GM23338 (cell line): ENCODE data around the gene FKTN. TPM values are rescaled to one million over a fixed set of nuclear protein-coding genes. Genes with fewer than 3 reads are reported as not detected.

ENCODE experiments used
- ATAC-seq: fragments of 200-7000 bp; cut with Tn5 transposase; 3 replicates; pipeline ENCODE4 v1.9.1; 2020
- DNase-seq: peaks from one replicate; pipeline ENCODE4 v3.0.0-alpha.2; 2015; ENCODE audit warnings: low spot score
- H2AFZ ChIP-seq: fragments of 200-600 bp; sonication (generic); 2 replicates; pipeline ENCODE4 v1.8.0; 2016; ENCODE audit warnings: antibody characterized with exemption, mild to moderate bottlenecking, moderate library complexity
- H3F3A ChIP-seq: fragments of 200-600 bp; sonication (generic); replicated peaks from 2 replicates; pipeline ENCODE4 v1.8.0; 2017; ENCODE audit warnings: antibody characterized with exemption, mixed run types, low read depth
- H3K27ac ChIP-seq: fragments of 200-600 bp; sonication (generic); 2 replicates; pipeline ENCODE4 v1.6.1; 2016; ENCODE audit warnings: low read depth
- H3K27me3 ChIP-seq: fragments of 200-600 bp; sonication (generic); 2 replicates; pipeline ENCODE4 v1.8.0; 2016; ENCODE audit warnings: mild to moderate bottlenecking, mixed run types, moderate library complexity; ENCODE audit not compliant: insufficient read depth
- H3K36me3 ChIP-seq: fragments of 200-600 bp; sonication (generic); 2 replicates; pipeline ENCODE4 v1.8.0; 2016; ENCODE audit warnings: mild to moderate bottlenecking; ENCODE audit not compliant: insufficient read depth
- H3K4me1 ChIP-seq: fragments of 200-600 bp; sonication (generic); 2 replicates; pipeline ENCODE4 v1.8.0; 2016; ENCODE audit warnings: mild to moderate bottlenecking, moderate library complexity; ENCODE audit not compliant: insufficient read depth
- H3K4me2 ChIP-seq: fragments of 200-600 bp; sonication (generic); 2 replicates; pipeline ENCODE4 v1.7.1; 2017; ENCODE audit warnings: mixed run types
- H3K4me3 ChIP-seq: fragments of 200-600 bp; sonication (generic); 2 replicates; pipeline ENCODE4 v1.6.1; 2016; ENCODE audit warnings: mixed run types
- H3K79me2 ChIP-seq: fragments of 200-600 bp; sonication (generic); replicated peaks from 2 replicates; pipeline ENCODE4 v1.8.0; 2017; ENCODE audit warnings: mild to moderate bottlenecking; ENCODE audit not compliant: insufficient read depth
- H3K9me2 ChIP-seq: fragments of 200-600 bp; sonication (generic); 2 replicates; pipeline ENCODE4 v1.8.0; 2017; ENCODE audit not compliant: insufficient read depth
- H4K20me1 ChIP-seq: fragments of 200-600 bp; sonication (generic); replicated peaks from 2 replicates; pipeline ENCODE4 v1.8.0; 2017; ENCODE audit warnings: mild to moderate bottlenecking; ENCODE audit not compliant: insufficient read depth
- H3K27ac Mint-ChIP-seq: 2 replicates; pipeline ENCODE4 v1.8.0; 2020; ENCODE audit warnings: inconsistent platforms, mild to moderate bottlenecking, moderate library complexity, mixed read lengths
- H3K27me3 Mint-ChIP-seq: 3 replicates; pipeline ENCODE4 v1.8.0; 2022; ENCODE audit warnings: low read depth, mild to moderate bottlenecking, moderate library complexity, mixed read lengths, inconsistent platforms; ENCODE audit not compliant: insufficient read depth, poor library complexity
- H3K36me3 Mint-ChIP-seq: 3 replicates; pipeline ENCODE4 v1.8.0; 2021; ENCODE audit warnings: low read depth, mild to moderate bottlenecking, inconsistent platforms, moderate library complexity, mixed read lengths
- H3K4me1 Mint-ChIP-seq: 3 replicates; pipeline ENCODE4 v1.8.0; 2020; ENCODE audit warnings: mild to moderate bottlenecking, inconsistent platforms, mixed read lengths
- H3K4me3 Mint-ChIP-seq: 3 replicates; pipeline ENCODE4 v1.8.0; 2021; ENCODE audit warnings: moderate library complexity, mild to moderate bottlenecking, inconsistent platforms, mixed read lengths
- H3K9me3 Mint-ChIP-seq: 3 replicates; pipeline ENCODE4 v1.8.0; 2020; ENCODE audit warnings: moderate library complexity, mild to moderate bottlenecking, inconsistent platforms, mixed read lengths
- CREB1 ChIP-seq: fragments of 250-450 bp; sonication (Bioruptor Pico); IDR thresholded peaks from 2 replicates; pipeline ENCODE4 v1.5.0; 2020; ENCODE audit warnings: low read depth, mild to moderate bottlenecking, moderate library complexity
- EZH2 ChIP-seq: fragments of 200-600 bp; sonication (generic); IDR thresholded peaks from one replicate; pipeline ENCODE4 v1.8.0; 2017; ENCODE audit warnings: antibody characterized with exemption, mild to moderate bottlenecking, low read depth; ENCODE audit not compliant: unreplicated experiment
- EZH2phosphoT487 ChIP-seq: fragments of 200-600 bp; sonication (generic); IDR thresholded peaks from one replicate; pipeline ENCODE4 v1.8.1; 2018; ENCODE audit warnings: antibody characterized with exemption; ENCODE audit not compliant: unreplicated experiment
- JUNB ChIP-seq: IDR thresholded peaks from one replicate; pipeline ENCODE4 v1.6.1; 2016; ENCODE audit warnings: antibody characterized with exemption; ENCODE audit not compliant: unreplicated experiment
- NANOG ChIP-seq: IDR thresholded peaks from 2 replicates; pipeline ENCODE4 v1.6.1; 2016; ENCODE audit warnings: antibody characterized with exemption, borderline replicate concordance
- POLR2AphosphoS5 ChIP-seq: IDR thresholded peaks from 2 replicates; pipeline ENCODE4 v1.6.1; 2016; ENCODE audit warnings: antibody characterized with exemption, low read depth
- STAT1 ChIP-seq: IDR thresholded peaks from one replicate; pipeline ENCODE4 v1.6.1; 2016; ENCODE audit warnings: antibody characterized with exemption; ENCODE audit not compliant: unreplicated experiment
- ZNF331 ChIP-seq: fragments of 250-450 bp; sonication (Bioruptor Pico); IDR thresholded peaks from 2 replicates; pipeline ENCODE4 v1.5.0; 2020; ENCODE audit warnings: low read depth, mild to moderate bottlenecking, moderate library complexity
- polyA plus RNA-seq: library from polyadenylated mRNA; unstranded; fragments of >200 nt; fragmentation: Nextera tagmentation; extraction: Ambion mirVana; gene quantifications from 2 replicates; pipeline ENCODE4 v1.2.1, GENCODE V29; 2016
- total RNA-seq: library from RNA; depleted of rRNA; stranded (reverse); fragments of >200 nt; shearing (Covaris generic); gene quantifications from 2 replicates; pipeline ENCODE4 v1.2.3, GENCODE V29; 2014
- TF ChIP-seq, protein P1 (sequence below): IDR thresholded peaks from 2 replicates; pipeline ENCODE4 v1.6.1; 2016; ENCODE audit warnings: antibody characterized with exemption
- TF ChIP-seq, protein P2 (sequence below), 2 experiments: fragments of 200-600 bp in 1 of 2; sonication (generic) in 1 of 2; conservative IDR thresholded peaks; 2 replicates each; pipeline versions ENCODE4 v1.5.1 to v1.6.1; 2016 to 2017; ENCODE audit warnings: antibody characterized with exemption in 2 of 2, low read depth in 2 of 2, mild to moderate bottlenecking in 2 of 2, moderate library complexity in 1 of 2
- TF ChIP-seq, protein P3 (sequence below): IDR thresholded peaks from one replicate; pipeline ENCODE4 v1.6.1; 2018; ENCODE audit warnings: antibody characterized with exemption; ENCODE audit not compliant: unreplicated experiment

The FKTN gene
- total and polyA plus RNA-seq, 2 experiments from 2014 or later: 6.8 to 9.9 TPM

DNA sequence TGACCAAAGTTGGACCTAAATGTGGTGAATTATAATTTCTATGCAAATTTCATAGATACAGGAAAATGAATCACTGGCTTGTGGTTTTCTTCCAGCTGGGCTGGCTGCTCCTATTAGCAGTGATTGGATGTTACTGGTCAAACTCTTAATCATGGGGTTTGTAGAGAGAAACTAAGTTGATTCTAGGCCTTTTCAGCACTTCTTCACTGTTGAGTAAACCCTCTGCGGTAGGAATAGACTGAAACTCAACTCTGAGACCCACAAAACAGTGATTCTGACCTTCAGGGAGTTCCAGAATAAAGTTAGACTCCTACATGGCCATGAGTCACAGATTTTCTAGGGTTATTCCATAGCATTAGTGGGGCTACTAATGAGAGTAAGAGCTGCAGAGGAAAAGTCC is 47.9 kb upstream of the FKTN start:
- H3K36me3 Mint-ChIP-seq: no peaks in the 10 kb centered on the region; the same call in 2 of the 3 replicates
- no peaks in the 10 kb centered on the region for H4K20me1 ChIP-seq
- H3K79me2 ChIP-seq: no peaks in the 10 kb centered on the region
- H3K4me1 ChIP-seq: no peaks in the 10 kb centered on the region
- no peaks in the 10 kb centered on the region for H3K27me3 ChIP-seq
- H3K27ac ChIP-seq: no peak overlapping the region
- H3K4me1 Mint-ChIP-seq: no peaks in the 10 kb centered on the region; the same call in 2 of the 3 replicates
- H3F3A ChIP-seq: no peaks in the 10 kb centered on the region
- H3K9me2 ChIP-seq: no peaks in the 10 kb centered on the region
- no peak overlapping the region for H3K4me3 Mint-ChIP-seq
- TF ChIP-seq, protein P1, sequence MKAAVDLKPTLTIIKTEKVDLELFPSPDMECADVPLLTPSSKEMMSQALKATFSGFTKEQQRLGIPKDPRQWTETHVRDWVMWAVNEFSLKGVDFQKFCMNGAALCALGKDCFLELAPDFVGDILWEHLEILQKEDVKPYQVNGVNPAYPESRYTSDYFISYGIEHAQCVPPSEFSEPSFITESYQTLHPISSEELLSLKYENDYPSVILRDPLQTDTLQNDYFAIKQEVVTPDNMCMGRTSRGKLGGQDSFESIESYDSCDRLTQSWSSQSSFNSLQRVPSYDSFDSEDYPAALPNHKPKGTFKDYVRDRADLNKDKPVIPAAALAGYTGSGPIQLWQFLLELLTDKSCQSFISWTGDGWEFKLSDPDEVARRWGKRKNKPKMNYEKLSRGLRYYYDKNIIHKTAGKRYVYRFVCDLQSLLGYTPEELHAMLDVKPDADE: no peak
- no peak for TF ChIP-seq POLR2AphosphoS5
- no peak for TF ChIP-seq EZH2
- TF ChIP-seq, protein P2, sequence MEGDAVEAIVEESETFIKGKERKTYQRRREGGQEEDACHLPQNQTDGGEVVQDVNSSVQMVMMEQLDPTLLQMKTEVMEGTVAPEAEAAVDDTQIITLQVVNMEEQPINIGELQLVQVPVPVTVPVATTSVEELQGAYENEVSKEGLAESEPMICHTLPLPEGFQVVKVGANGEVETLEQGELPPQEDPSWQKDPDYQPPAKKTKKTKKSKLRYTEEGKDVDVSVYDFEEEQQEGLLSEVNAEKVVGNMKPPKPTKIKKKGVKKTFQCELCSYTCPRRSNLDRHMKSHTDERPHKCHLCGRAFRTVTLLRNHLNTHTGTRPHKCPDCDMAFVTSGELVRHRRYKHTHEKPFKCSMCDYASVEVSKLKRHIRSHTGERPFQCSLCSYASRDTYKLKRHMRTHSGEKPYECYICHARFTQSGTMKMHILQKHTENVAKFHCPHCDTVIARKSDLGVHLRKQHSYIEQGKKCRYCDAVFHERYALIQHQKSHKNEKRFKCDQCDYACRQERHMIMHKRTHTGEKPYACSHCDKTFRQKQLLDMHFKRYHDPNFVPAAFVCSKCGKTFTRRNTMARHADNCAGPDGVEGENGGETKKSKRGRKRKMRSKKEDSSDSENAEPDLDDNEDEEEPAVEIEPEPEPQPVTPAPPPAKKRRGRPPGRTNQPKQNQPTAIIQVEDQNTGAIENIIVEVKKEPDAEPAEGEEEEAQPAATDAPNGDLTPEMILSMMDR (conservative IDR thresholded peaks at IDR 0.05; ENCODE audit: low read depth in 2 of 2): no peak
- no peak for TF ChIP-seq CREB1
- TF ChIP-seq JUNB: no peak
- TF ChIP-seq EZH2phosphoT487: no peak
- TF ChIP-seq, protein P3, sequence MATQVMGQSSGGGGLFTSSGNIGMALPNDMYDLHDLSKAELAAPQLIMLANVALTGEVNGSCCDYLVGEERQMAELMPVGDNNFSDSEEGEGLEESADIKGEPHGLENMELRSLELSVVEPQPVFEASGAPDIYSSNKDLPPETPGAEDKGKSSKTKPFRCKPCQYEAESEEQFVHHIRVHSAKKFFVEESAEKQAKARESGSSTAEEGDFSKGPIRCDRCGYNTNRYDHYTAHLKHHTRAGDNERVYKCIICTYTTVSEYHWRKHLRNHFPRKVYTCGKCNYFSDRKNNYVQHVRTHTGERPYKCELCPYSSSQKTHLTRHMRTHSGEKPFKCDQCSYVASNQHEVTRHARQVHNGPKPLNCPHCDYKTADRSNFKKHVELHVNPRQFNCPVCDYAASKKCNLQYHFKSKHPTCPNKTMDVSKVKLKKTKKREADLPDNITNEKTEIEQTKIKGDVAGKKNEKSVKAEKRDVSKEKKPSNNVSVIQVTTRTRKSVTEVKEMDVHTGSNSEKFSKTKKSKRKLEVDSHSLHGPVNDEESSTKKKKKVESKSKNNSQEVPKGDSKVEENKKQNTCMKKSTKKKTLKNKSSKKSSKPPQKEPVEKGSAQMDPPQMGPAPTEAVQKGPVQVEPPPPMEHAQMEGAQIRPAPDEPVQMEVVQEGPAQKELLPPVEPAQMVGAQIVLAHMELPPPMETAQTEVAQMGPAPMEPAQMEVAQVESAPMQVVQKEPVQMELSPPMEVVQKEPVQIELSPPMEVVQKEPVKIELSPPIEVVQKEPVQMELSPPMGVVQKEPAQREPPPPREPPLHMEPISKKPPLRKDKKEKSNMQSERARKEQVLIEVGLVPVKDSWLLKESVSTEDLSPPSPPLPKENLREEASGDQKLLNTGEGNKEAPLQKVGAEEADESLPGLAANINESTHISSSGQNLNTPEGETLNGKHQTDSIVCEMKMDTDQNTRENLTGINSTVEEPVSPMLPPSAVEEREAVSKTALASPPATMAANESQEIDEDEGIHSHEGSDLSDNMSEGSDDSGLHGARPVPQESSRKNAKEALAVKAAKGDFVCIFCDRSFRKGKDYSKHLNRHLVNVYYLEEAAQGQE: no peak
- no peak for TF ChIP-seq STAT1
- TF ChIP-seq ZNF331 (CRISPR knock-in tag): no peak
- no peak for TF ChIP-seq NANOG
- peaks cover under 1% of the 10 kb centered on the region for H3K27me3 Mint-ChIP-seq
- no peak for ATAC-seq
- H3K4me2 ChIP-seq: no peak overlapping the region
- no peak overlapping the region for H2AFZ ChIP-seq
- H3K4me3 ChIP-seq: no peak overlapping the region
- no peaks in the 10 kb centered on the region for H3K9me3 Mint-ChIP-seq
- DNase-seq: no peak
- H3K27ac Mint-ChIP-seq: no peak overlapping the region
- H3K36me3 ChIP-seq: no peaks in the 10 kb centered on the region
